Muscle of back (tissue), 11 donors: ENCODE measurements around the gene XYLT1. TPM values are rescaled to one million over a fixed set of nuclear protein-coding genes. Genes with fewer than 3 reads are reported as not detected.
A peak's percentile ranks its signal among the peaks of the same experiment; 100 is the strongest.

Source experiments
- DNase-seq, 3 donors: peaks; one replicate each; pipeline versions ENCODE4 v3.0.0 to v3.0.0-alpha.2; 2013
- polyA plus RNA-seq, 10 donors: library from polyadenylated mRNA; unstranded; fragments of 120-200 nt; gene quantifications; one replicate each; pipeline ENCODE4 v1.2.1, GENCODE V29; 2013; ENCODE audit not compliant: insufficient read length in 10 of 10

XYLT1 gene
- polyA plus RNA-seq, 10 donors, result 3.9 to 8.5 (median 6.4) TPM

- DNase-seq, result no peak
Measured at GRCh38 chr16:17101646-17102045, 369.1 kb downstream of the XYLT1 start.

- no peak for DNase-seq
Measured at GRCh38 chr16:17098685-17099084, 372.1 kb downstream of the XYLT1 start.

- no peak for DNase-seq
Measured at GRCh38 chr16:17084130-17084529, 386.6 kb downstream of the XYLT1 start.

- DNase-seq, result no peak
Measured at GRCh38 chr16:17083628-17084027, 387.1 kb downstream of the XYLT1 start.

GRCh38 chr16:17082095-17082882 is 388.5 kb downstream of the XYLT1 start:
- no peak for DNase-seq

- no peak for DNase-seq
Measured at GRCh38 chr16:17080105-17080504, 390.7 kb downstream of the XYLT1 start.

- DNase-seq, result no peak
Measured at GRCh38 chr16:17078931-17079631, 391.7 kb downstream of the XYLT1 start.

GRCh38 chr16:17076818-17077498 is 393.8 kb downstream of the XYLT1 start:
- DNase-seq, result no peak

GRCh38 chr16:17076092-17076754 is 394.5 kb downstream of the XYLT1 start:
- DNase-seq, result no peak

- no peak for DNase-seq
Measured at GRCh38 chr16:17072104-17072503, 398.7 kb downstream of the XYLT1 start.

GRCh38 chr16:17070882-17071592 is 399.7 kb downstream of the XYLT1 start:
- peak in 2 of 3 donors; percentile 10 to 12 for DNase-seq

GRCh38 chr16:17069681-17070080 is 401.1 kb downstream of the XYLT1 start:
- no peak for DNase-seq

GRCh38 chr16:17068524-17068923 is 402.2 kb downstream of the XYLT1 start:
- DNase-seq, result no peak

GRCh38 chr16:17067882-17068281 is 402.9 kb downstream of the XYLT1 start:
- DNase-seq, result no peak

- no peak for DNase-seq
Measured at GRCh38 chr16:17063201-17064139, 407.3 kb downstream of the XYLT1 start.

- no peak for DNase-seq
Measured at GRCh38 chr16:17062676-17063075, 408.1 kb downstream of the XYLT1 start.

- no peak for DNase-seq
Measured at GRCh38 chr16:17061326-17061725, 409.4 kb downstream of the XYLT1 start.

GRCh38 chr16:17058471-17058870 is 412.3 kb downstream of the XYLT1 start:
- no peak for DNase-seq

- no peak for DNase-seq
Measured at GRCh38 chr16:17056666-17057065, 414.1 kb downstream of the XYLT1 start.

GRCh38 chr16:17053536-17054160 is 417.1 kb downstream of the XYLT1 start:
- DNase-seq, result no peak
